PC-3 (cell line): ENCODE data around the gene SMPD1. TPM values are rescaled to one million over a fixed set of nuclear protein-coding genes. Genes with fewer than 3 reads are reported as not detected.

ENCODE experiments used
- ATAC-seq: fragments of 200-7000 bp; cut with Tn5 transposase; 2 replicates; pipeline ENCODE4 v1.9.1; 2020; ENCODE audit warnings: mild to moderate bottlenecking, moderate library complexity
- BruUV-seq: library from RNA; stranded (reverse); fragments of 400-500 nt; replicated peaks from 2 replicates; lab custom pipeline; 2021; lab: Mats Ljungman, UMichigan
- CTCF ChIA-PET: fragments of 300-600 bp; sonication (Branson Sonifier 250); formaldehyde crosslinking; loops from one replicate; lab custom pipeline; 2022; ENCODE audit warnings: antibody characterized with exemption; lab: Charles Lee
- POLR2A ChIA-PET: fragments of 300-600 bp; sonication (Branson Sonifier 250); formaldehyde crosslinking; loops from one replicate; lab custom pipeline; 2022; ENCODE audit warnings: antibody characterized with exemption; ENCODE audit not compliant: unreplicated experiment; lab: Charles Lee
- DNase-seq: peaks from one replicate; pipeline ENCODE4 v3.0.0-alpha.2; 2015
- H2AFZ ChIP-seq: fragments of 300-600 bp; sonication (generic); 2 replicates; pipeline ENCODE4 v1.6.0; 2016; ENCODE audit warnings: antibody characterized with exemption, low read length
- H3F3A ChIP-seq: fragments of 300-600 bp; sonication (generic); one replicate; pipeline ENCODE4 v1.6.0; 2017; ENCODE audit warnings: antibody characterized with exemption, low read length, control low read depth, mild to moderate bottlenecking; ENCODE audit not compliant: unreplicated experiment
- H3K27ac ChIP-seq: fragments of 300-600 bp; sonication (generic); 2 replicates; pipeline ENCODE4 v1.5.1; 2016; ENCODE audit warnings: mild to moderate bottlenecking, low read length
- H3K27me3 ChIP-seq: fragments of 300-600 bp; sonication (generic); 2 replicates; pipeline ENCODE4 v1.6.1; 2016; ENCODE audit warnings: low read length, mixed read lengths
- H3K36me3 ChIP-seq: fragments of 300-600 bp; sonication (generic); 2 replicates; pipeline ENCODE4 v1.6.1; 2016; ENCODE audit warnings: low read depth, mixed run types, low read length, mixed read lengths
- H3K4me1 ChIP-seq: fragments of 300-600 bp; sonication (generic); 2 replicates; pipeline ENCODE4 v1.5.1; 2016; ENCODE audit warnings: low read length; ENCODE audit not compliant: insufficient read depth
- H3K4me2 ChIP-seq: fragments of 300-600 bp; sonication (generic); 2 replicates; pipeline ENCODE4 v1.6.0; 2016; ENCODE audit warnings: low read length
- H3K4me3 ChIP-seq: fragments of 300-600 bp; sonication (generic); 2 replicates; pipeline ENCODE4 v1.5.1; 2016; ENCODE audit warnings: mild to moderate bottlenecking, low read length, mixed read lengths
- H3K79me2 ChIP-seq: fragments of 300-600 bp; sonication (generic); 2 replicates; pipeline ENCODE4 v1.6.1; 2017; ENCODE audit warnings: low read length, mixed read lengths
- H3K9ac ChIP-seq: fragments of 300-600 bp; sonication (generic); 2 replicates; pipeline ENCODE4 v1.6.0; 2016; ENCODE audit warnings: mild to moderate bottlenecking, low read length
- H3K9me2 ChIP-seq: fragments of 300-600 bp; sonication (generic); replicated peaks from 2 replicates; pipeline ENCODE4 v1.6.1; 2016; ENCODE audit warnings: mixed run types, low read length, mixed read lengths
- H3K9me3 ChIP-seq: fragments of 300-600 bp; sonication (generic); 2 replicates; pipeline ENCODE4 v1.6.1; 2016; ENCODE audit warnings: low read length, mixed read lengths
- H4K20me1 ChIP-seq: fragments of 300-600 bp; sonication (generic); 2 replicates; pipeline ENCODE4 v1.6.1; 2016; ENCODE audit warnings: low read length, mixed read lengths
- EZH2 ChIP-seq: fragments of 300-600 bp; sonication (generic); IDR thresholded peaks from one replicate; pipeline ENCODE4 v1.6.1; 2017; ENCODE audit warnings: antibody characterized with exemption, mild to moderate bottlenecking, low read length; ENCODE audit not compliant: unreplicated experiment
- EZH2phosphoT487 ChIP-seq: fragments of 300-600 bp; sonication (generic); IDR thresholded peaks from 2 replicates; pipeline ENCODE4 v1.6.1; 2018; ENCODE audit warnings: mild to moderate bottlenecking, antibody characterized with exemption, low read length, borderline replicate concordance
- intact Hi-C: fragments of 100-400 bp; cut with micrococcal nuclease; formaldehyde crosslinking; loops from 2 replicates; pipeline ENCODE4 v1.9.0; 2023
- total RNA-seq: library from RNA; depleted of rRNA; stranded (reverse); fragments of >200 nt; gene quantifications from 2 replicates; pipeline ENCODE4 v1.2.3, GENCODE V29; 2014
- TF ChIP-seq, protein P1 (sequence below): fragments of 300-600 bp; sonication (generic); conservative IDR thresholded peaks from 2 replicates; pipeline ENCODE4 v1.5.1; 2017; ENCODE audit warnings: antibody characterized with exemption, low read depth, mild to moderate bottlenecking, low read length

The SMPD1 gene
- total RNA-seq, 1 experiment from 2014 or later, result 12.1 TPM

- Histone ChIP-seq H3K4me2 (no peak overlapping the region), H3K27ac (no peak overlapping the region), H3K79me2 (no peaks in the 10 kb centered on the region), H2AFZ (no peak overlapping the region), H3F3A (no peaks in the 10 kb centered on the region), H3K27me3 (peaks cover 19% of the 10 kb centered on the region; the same call in 1 of the 2 replicates), H3K9ac (no peak overlapping the region), H3K4me1 (no peaks in the 10 kb centered on the region), H3K9me2 (no peaks in the 10 kb centered on the region), H3K36me3 (no peaks in the 10 kb centered on the region), H3K9me3 (no peaks in the 10 kb centered on the region), H3K4me3 (no peak overlapping the region), H4K20me1 (no peaks in the 10 kb centered on the region)
- DNase-seq, result no peak
- TF ChIP-seq EZH2phosphoT487 (no peak), EZH2 (no peak)
- TF ChIP-seq, protein P1, sequence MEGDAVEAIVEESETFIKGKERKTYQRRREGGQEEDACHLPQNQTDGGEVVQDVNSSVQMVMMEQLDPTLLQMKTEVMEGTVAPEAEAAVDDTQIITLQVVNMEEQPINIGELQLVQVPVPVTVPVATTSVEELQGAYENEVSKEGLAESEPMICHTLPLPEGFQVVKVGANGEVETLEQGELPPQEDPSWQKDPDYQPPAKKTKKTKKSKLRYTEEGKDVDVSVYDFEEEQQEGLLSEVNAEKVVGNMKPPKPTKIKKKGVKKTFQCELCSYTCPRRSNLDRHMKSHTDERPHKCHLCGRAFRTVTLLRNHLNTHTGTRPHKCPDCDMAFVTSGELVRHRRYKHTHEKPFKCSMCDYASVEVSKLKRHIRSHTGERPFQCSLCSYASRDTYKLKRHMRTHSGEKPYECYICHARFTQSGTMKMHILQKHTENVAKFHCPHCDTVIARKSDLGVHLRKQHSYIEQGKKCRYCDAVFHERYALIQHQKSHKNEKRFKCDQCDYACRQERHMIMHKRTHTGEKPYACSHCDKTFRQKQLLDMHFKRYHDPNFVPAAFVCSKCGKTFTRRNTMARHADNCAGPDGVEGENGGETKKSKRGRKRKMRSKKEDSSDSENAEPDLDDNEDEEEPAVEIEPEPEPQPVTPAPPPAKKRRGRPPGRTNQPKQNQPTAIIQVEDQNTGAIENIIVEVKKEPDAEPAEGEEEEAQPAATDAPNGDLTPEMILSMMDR, result no peak
- ChIA-PET CTCF (no interaction called here), POLR2A (no interaction called here)
- intact Hi-C loops, result no loop called here
- no peak for ATAC-seq
- BruUV-seq, result no TSS peak
Measured at GRCh38 chr11:6350043-6350442, 40.2 kb upstream of the SMPD1 start.

DNA sequence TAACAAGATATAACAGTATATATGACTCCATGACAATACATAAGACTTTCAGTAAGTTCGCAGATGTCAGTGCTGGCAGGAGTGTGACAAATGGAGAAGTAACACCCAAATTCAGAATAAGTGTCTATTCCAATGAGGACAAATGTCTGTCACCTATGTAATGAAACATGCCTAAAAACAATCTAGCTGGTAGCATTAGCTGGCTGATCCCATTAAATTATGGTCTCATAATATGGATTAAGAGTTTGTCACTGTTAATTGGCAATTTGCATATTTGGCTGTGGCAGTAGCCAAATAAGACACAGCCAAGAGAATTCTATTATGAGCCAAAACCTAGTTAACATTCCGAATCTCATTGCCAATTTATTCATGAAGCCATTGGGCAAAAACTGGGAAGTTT, 39.8 kb upstream of the SMPD1 start:
- H3F3A ChIP-seq, result no peaks in the 10 kb centered on the region
- no peaks in the 10 kb centered on the region for H4K20me1 ChIP-seq
- CTCF ChIA-PET, result no interaction called here
- H3K79me2 ChIP-seq, result no peaks in the 10 kb centered on the region
- peaks cover 19% of the 10 kb centered on the region; the same call in 1 of the 2 replicates for H3K27me3 ChIP-seq
- H3K4me2 ChIP-seq, result no peak overlapping the region
- intact Hi-C loops, result no loop called here
- H3K9ac ChIP-seq, result no peak overlapping the region
- H3K36me3 ChIP-seq, result no peaks in the 10 kb centered on the region
- no peaks in the 10 kb centered on the region for H3K4me1 ChIP-seq
- H3K9me3 ChIP-seq, result no peaks in the 10 kb centered on the region
- no peak overlapping the region for H2AFZ ChIP-seq
- no peaks in the 10 kb centered on the region for H3K9me2 ChIP-seq
- ATAC-seq (no peak), DNase-seq (no peak)
- BruUV-seq, result no TSS peak
- POLR2A ChIA-PET, result no interaction called here
- H3K27ac ChIP-seq, result no peak overlapping the region
- TF ChIP-seq EZH2, result no peak
- TF ChIP-seq EZH2phosphoT487, result no peak
- TF ChIP-seq, protein P1, result no peak
- no peak overlapping the region for H3K4me3 ChIP-seq

GRCh38 chr11:6351782-6352382, 38.4 kb upstream of the SMPD1 start:
- DNase-seq, result no peak
- Histone ChIP-seq H3K4me2 (no peak overlapping the region), H3K4me3 (no peak overlapping the region), H3K9ac (no peak overlapping the region), H3K36me3 (no peaks in the 10 kb centered on the region), H3K9me2 (no peaks in the 10 kb centered on the region), H3K27me3 (peaks cover 19% of the 10 kb centered on the region; the same call in 1 of the 2 replicates), H3K4me1 (peaks cover 1% of the 10 kb centered on the region; the same call in 1 of the 2 replicates), H3K79me2 (no peaks in the 10 kb centered on the region), H4K20me1 (no peaks in the 10 kb centered on the region), H3K9me3 (no peaks in the 10 kb centered on the region), H3K27ac (no peak overlapping the region), H3F3A (no peaks in the 10 kb centered on the region), H2AFZ (no peak overlapping the region)
- ChIA-PET POLR2A (no interaction called here), CTCF (interaction anchor here (0.6 kb wide), 1 partner anchor 461 kb away, joined by 3 read pairs; no protein-coding TSS in a partner anchor)
- no TSS peak for BruUV-seq
- TF ChIP-seq EZH2phosphoT487 (no peak), EZH2 (no peak)
- TF ChIP-seq, protein P1, result no peak
- no peak for ATAC-seq
- intact Hi-C loops, result loop anchor here (2.0 kb wide), 2 partner anchors 101 to 329 kb away; no protein-coding TSS in a partner anchor
